ENCODE data around the gene GSG1L.

The GSG1L gene

GRCh38 chr16:27806388-27806787, 257.1 kb downstream of the GSG1L start:
- no peak for DNase-seq

GRCh38 chr16:27805828-27806351, 257.6 kb downstream of the GSG1L start:
- DNase-seq: no peak

GRCh38 chr16:27803775-27804549, 259.6 kb downstream of the GSG1L start:
- no peak for DNase-seq

GRCh38 chr16:27802664-27803439, 260.7 kb downstream of the GSG1L start:
- no peak for DNase-seq

GRCh38 chr16:27801289-27801945, 262.1 kb downstream of the GSG1L start:
- DNase-seq: no peak

- no peak for DNase-seq
These were observed 262.7 kb downstream of the GSG1L start for GRCh38 chr16:27800817-27801216.

- DNase-seq: no peak
These were observed 263.6 kb downstream of the GSG1L start for GRCh38 chr16:27799896-27800295.

- DNase-seq: no peak
These were observed 265.3 kb downstream of the GSG1L start for GRCh38 chr16:27798241-27798640.

GRCh38 chr16:27795992-27796614, 267.4 kb downstream of the GSG1L start:
- no peak for DNase-seq

- no peak for DNase-seq
These were observed 270.3 kb downstream of the GSG1L start for GRCh38 chr16:27793249-27793622.

GRCh38 chr16:27792486-27793248, 270.8 kb downstream of the GSG1L start:
- no peak for DNase-seq

GRCh38 chr16:27791404-27791719, 272.2 kb downstream of the GSG1L start:
- no peak for DNase-seq

- no peak for DNase-seq
These were observed 272.7 kb downstream of the GSG1L start for GRCh38 chr16:27790546-27791403.

GRCh38 chr16:27789595-27790241, 273.8 kb downstream of the GSG1L start:
- DNase-seq: no peak

- DNase-seq: no peak
These were observed 274.4 kb downstream of the GSG1L start for GRCh38 chr16:27789150-27789549.

- DNase-seq: no peak
These were observed 275.8 kb downstream of the GSG1L start for GRCh38 chr16:27787665-27788064.

GRCh38 chr16:27786923-27787625, 276.4 kb downstream of the GSG1L start:
- DNase-seq: no peak

GRCh38 chr16:27786221-27786922, 277.1 kb downstream of the GSG1L start:
- no peak for DNase-seq

GRCh38 chr16:27785307-27785678, 278.2 kb downstream of the GSG1L start:
- no peak for DNase-seq

Data from GOT3 (cell line).